HG02678 (cell line): ENCODE results near the gene OR6N1.

ENCODE experiments used
- ATAC-seq: cut with Tn5 transposase; IDR thresholded peaks from one replicate; pipeline ENCODE4 v1.9.1; 2021; ENCODE audit warnings: mild to moderate bottlenecking, moderate library complexity; ENCODE audit not compliant: unreplicated experiment

OR6N1 gene

GRCh38 chr1:158754420-158754819, 17.6 kb downstream of the OR6N1 start, which contains the start of gene OR6K6:
Gene OR6K6 (plus strand): TSS chr1:158754720. CDS start chr1:158754888, 168 bp downstream.
- ATAC-seq: no peak

- ATAC-seq: no peak
Observed at GRCh38 chr1:158752155-158752712, 19.8 kb downstream of the OR6N1 start.

GRCh38 chr1:158735848-158736247, 36.1 kb downstream of the OR6N1 start:
- ATAC-seq: no peak

- ATAC-seq: no peak
Observed at GRCh38 chr1:158732524-158732923, 39.5 kb downstream of the OR6N1 start.

DNA sequence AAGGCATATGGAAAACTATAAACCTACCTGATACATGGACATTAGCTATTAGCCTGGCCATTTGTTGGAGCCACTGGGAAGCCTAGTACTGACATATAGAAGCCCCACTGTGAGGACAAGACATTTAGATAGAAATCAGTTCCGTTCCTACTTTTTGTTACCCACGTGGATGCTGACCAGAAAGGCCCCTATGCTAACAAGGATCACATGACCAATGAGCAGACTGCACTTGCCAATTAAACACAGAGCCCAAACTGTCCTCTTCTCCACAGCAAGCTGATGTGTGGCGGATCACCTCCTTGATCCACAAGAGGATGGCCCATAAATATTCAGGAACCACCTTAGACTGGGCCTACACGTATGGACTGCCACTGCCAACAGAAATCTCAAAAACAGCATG, 40.3 kb downstream of the OR6N1 start:
- no peak for ATAC-seq

- no peak for ATAC-seq
Observed at GRCh38 chr1:158730453-158730852, 41.5 kb downstream of the OR6N1 start.

DNA sequence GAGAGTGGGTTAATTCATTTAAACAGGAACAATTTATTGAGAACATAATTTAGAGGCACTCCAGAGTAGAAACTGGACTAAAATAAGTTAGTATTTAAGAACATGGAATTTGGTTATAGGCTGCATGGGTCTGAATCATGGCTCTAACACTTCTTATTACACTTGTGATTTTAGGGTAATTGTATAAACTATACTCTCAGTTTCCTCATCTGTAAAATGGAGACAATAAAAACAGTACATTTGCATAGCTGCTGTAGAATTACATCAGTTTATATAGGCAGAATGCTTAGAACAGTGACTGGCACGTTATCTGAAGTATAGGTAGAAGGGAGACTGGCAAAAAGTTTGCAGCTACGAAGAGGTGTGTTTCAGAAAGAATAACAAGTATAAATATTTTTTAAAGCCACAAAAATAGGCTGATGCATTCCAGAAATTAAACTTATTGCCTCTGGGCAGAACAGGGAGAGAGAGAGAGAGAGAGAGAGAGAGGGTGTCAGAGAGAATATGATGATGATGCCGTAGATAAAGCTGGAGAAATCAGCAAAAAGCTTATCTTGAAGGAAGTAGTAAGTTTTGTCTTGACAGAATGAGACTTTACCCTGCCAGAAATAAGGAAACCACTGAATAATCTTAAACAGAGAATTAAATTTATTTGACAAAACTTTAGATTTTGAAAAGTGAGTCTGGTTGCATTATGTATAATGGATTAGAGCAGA, 43.3 kb downstream of the OR6N1 start:
- no peak for ATAC-seq

- ATAC-seq: no peak
Observed at GRCh38 chr1:158724442-158724841, 47.6 kb downstream of the OR6N1 start.

DNA sequence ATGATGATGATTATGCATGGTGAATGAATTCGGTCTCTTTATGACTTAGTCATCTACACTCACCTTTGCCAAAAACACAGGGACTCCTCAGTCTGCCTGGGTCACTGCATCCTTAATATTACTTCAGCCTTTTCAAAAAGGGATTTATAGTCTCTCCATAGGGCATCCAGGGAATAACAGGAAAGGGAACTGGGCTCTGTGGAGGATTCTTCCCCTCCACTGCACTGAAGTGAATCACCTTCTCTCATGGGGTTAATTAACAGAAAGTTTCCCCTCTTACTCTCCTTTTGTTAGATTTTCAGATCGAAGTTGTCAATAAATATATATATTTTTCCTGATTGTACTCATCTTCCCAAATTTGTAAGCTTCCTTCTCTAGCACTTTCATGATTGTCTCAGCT, 51.4 kb downstream of the OR6N1 start, which contains the start of gene OR6K3:
TSS of gene OR6K3 (minus strand) at position 101 of the 400 bp plus-strand sequence. CDS start 2,605 bp downstream, outside the sequence.
- ATAC-seq: no peak

DNA sequence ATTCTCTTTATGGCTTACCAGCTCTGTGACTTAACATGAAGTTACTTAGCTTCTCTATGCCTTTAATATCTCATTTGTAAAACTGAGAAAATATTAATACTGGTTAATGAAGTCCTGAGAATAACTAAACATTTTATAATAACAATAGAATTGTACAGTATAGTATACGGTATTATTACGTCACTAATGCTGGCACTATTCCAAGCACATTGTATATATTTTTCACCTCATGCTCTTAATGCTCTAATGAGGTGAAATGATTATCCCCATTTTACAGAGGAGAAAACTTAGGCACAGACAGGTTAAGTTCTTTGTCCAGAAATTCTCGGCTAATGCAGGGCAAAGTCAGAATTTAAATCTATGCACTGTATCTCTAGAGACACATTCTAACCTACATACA, 52.3 kb downstream of the OR6N1 start:
- ATAC-seq: no peak

- no peak for ATAC-seq
Observed at GRCh38 chr1:158717344-158717743, 54.7 kb downstream of the OR6N1 start.

DNA sequence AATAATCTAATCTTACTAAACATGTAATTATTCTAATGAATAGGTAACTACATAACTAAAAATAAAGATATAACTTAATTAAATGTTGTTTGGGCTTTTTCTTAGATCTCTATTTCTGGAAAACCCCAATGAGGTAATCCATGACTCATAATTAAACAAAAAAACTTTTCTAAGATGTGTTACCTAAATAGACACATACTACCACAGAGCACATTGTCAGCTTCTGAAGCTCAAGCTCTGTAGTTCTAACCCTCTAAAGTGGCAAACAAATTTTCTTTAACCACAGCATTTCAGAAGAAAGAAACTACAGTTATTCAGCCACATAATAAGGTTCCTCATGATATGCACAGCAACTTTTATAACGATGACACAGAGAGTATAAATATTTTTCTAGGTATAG, 55.7 kb downstream of the OR6N1 start:
- no peak for ATAC-seq

DNA sequence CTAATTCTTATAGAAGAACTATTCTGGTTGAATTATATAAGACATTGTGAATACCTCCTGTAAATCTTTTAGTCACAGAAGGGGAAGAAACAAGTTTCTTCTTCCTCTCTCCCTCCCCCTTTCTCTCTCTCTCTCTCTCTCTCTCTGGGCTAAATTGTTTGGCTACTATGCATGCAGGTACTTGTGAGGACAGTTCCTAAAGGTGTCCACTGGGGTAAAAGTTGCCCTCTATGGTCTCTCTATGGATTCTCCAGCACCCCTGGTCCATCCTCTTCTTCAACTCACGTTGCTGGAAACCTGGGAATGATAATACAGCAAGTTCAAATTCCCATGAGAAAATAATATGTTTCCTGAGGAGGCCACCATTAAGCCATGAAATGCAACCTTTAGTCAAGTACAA, 57.2 kb downstream of the OR6N1 start:
- no peak for ATAC-seq
